Osteoblast (primary cell): ENCODE data around the gene ATAD3C. TPM values are rescaled to one million over a fixed set of nuclear protein-coding genes. Genes with fewer than 3 reads are reported as not detected.
A peak's percentile ranks its signal among the peaks of the same experiment; 100 is the strongest.
"Not testable (repeated sequence)": the region's sequence is repeated elsewhere in the genome, so short reads cannot be mapped to it uniquely, and the experiment has no call there.

ENCODE experiments used
- DNase-seq: peaks from one replicate; pipeline ENCODE4 v3.0.0; 2011; ENCODE audit warnings: low spot score, mixed read lengths; ENCODE audit not compliant: insufficient read length; ENCODE audit errors: missing footprints
- H2AFZ ChIP-seq: 2 replicates; pipeline ENCODE4 v1.6.0; 2011; ENCODE audit warnings: mild to moderate bottlenecking, low read length
- H3K27ac ChIP-seq: 2 replicates; pipeline ENCODE4 v1.5.1; 2011; ENCODE audit warnings: mild to moderate bottlenecking, low read depth, low read length, moderate library complexity
- H3K27me3 ChIP-seq: 2 replicates; pipeline ENCODE4 v1.6.0; 2012; ENCODE audit warnings: mild to moderate bottlenecking, control low read depth, inconsistent platforms, low read length, moderate library complexity; ENCODE audit not compliant: insufficient read depth
- H3K36me3 ChIP-seq: 2 replicates; pipeline ENCODE4 v1.5.1; 2011; ENCODE audit warnings: mild to moderate bottlenecking, low read length, control low read depth, moderate library complexity; ENCODE audit not compliant: insufficient read depth
- H3K4me1 ChIP-seq: 2 replicates; pipeline ENCODE4 v1.5.1; 2011; ENCODE audit warnings: mild to moderate bottlenecking, low read length, control low read depth, moderate library complexity; ENCODE audit not compliant: insufficient read depth
- H3K4me2 ChIP-seq: 2 replicates; pipeline ENCODE4 v1.6.0; 2011; ENCODE audit warnings: mild to moderate bottlenecking, low read length; ENCODE audit not compliant: insufficient read depth
- H3K4me3 ChIP-seq: fragments of 200-600 bp; sonication (generic); 3 replicates; pipeline ENCODE4 v1.5.1; 2012; ENCODE audit warnings: mild to moderate bottlenecking, low read length, inconsistent platforms; ENCODE audit not compliant: insufficient read depth
- H3K79me2 ChIP-seq: 2 replicates; pipeline ENCODE4 v1.6.0; 2012; ENCODE audit warnings: mild to moderate bottlenecking, low read length, control low read depth, inconsistent platforms; ENCODE audit not compliant: insufficient read depth
- H3K9me3 ChIP-seq: 2 replicates; pipeline ENCODE4 v1.5.1; 2011; ENCODE audit warnings: low read depth, low read length, control low read depth
- H4K20me1 ChIP-seq: 2 replicates; pipeline ENCODE4 v1.6.0; 2012; ENCODE audit warnings: mild to moderate bottlenecking, low read length, control low read depth; ENCODE audit not compliant: insufficient read depth
- total RNA-seq: library from RNA; depleted of rRNA; stranded (reverse); fragments of >200 nt; gene quantifications from 2 replicates; pipeline ENCODE4 v1.2.3, GENCODE V29; 2012
- TF ChIP-seq, protein P1 (sequence below): IDR thresholded peaks from 2 replicates; pipeline ENCODE4 v1.5.1; 2011; ENCODE audit warnings: mild to moderate bottlenecking, low read depth, low read length, moderate library complexity; ENCODE audit errors: extremely low read depth

ATAD3C gene
- total RNA-seq, 1 donor, result under 0.01 TPM

DNA sequence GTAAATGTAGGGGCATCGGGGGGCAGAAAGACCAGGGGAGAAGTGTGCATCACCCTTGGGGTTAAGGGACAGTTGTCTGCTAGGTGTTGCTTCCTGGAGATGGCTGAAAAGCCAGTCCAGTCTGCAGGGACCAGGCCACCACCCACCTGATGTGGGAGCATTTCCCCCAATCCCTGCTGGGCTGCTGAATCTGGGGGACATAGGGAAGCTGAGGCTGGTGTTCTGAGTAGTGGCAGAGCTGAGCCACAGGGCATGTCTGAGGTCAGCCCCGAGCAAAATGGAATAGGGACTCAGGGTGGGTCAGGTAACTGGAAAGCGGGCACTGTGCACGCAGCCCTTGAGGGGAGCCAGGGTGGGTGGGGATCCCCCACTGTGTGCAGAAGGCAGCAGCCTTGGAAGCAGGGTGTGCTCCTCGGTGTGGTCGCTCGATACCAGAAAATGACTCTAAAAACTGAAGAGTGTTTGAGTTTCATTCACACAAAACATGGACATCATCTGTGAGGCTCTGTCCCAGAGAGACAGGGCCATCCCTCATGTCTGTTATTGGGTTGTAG, 48.0 kb upstream of the ATAD3C start:
- Histone ChIP-seq H3K27ac (no peak overlapping the region), H3K4me3 (no peak overlapping the region), H4K20me1 (peaks cover 28% of the 10 kb centered on the region), H3K9me3 (no peaks in the 10 kb centered on the region), H3K4me1 (peaks cover 30% of the 10 kb centered on the region), H3K36me3 (peaks cover 61% of the 10 kb centered on the region), H3K4me2 (no peak overlapping the region), H2AFZ (no peak overlapping the region), H3K27me3 (no peaks in the 10 kb centered on the region), H3K79me2 (peaks cover 83% of the 10 kb centered on the region)
- peak; percentile 48 for DNase-seq
- TF ChIP-seq, protein P1, sequence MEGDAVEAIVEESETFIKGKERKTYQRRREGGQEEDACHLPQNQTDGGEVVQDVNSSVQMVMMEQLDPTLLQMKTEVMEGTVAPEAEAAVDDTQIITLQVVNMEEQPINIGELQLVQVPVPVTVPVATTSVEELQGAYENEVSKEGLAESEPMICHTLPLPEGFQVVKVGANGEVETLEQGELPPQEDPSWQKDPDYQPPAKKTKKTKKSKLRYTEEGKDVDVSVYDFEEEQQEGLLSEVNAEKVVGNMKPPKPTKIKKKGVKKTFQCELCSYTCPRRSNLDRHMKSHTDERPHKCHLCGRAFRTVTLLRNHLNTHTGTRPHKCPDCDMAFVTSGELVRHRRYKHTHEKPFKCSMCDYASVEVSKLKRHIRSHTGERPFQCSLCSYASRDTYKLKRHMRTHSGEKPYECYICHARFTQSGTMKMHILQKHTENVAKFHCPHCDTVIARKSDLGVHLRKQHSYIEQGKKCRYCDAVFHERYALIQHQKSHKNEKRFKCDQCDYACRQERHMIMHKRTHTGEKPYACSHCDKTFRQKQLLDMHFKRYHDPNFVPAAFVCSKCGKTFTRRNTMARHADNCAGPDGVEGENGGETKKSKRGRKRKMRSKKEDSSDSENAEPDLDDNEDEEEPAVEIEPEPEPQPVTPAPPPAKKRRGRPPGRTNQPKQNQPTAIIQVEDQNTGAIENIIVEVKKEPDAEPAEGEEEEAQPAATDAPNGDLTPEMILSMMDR, result no peak

DNA sequence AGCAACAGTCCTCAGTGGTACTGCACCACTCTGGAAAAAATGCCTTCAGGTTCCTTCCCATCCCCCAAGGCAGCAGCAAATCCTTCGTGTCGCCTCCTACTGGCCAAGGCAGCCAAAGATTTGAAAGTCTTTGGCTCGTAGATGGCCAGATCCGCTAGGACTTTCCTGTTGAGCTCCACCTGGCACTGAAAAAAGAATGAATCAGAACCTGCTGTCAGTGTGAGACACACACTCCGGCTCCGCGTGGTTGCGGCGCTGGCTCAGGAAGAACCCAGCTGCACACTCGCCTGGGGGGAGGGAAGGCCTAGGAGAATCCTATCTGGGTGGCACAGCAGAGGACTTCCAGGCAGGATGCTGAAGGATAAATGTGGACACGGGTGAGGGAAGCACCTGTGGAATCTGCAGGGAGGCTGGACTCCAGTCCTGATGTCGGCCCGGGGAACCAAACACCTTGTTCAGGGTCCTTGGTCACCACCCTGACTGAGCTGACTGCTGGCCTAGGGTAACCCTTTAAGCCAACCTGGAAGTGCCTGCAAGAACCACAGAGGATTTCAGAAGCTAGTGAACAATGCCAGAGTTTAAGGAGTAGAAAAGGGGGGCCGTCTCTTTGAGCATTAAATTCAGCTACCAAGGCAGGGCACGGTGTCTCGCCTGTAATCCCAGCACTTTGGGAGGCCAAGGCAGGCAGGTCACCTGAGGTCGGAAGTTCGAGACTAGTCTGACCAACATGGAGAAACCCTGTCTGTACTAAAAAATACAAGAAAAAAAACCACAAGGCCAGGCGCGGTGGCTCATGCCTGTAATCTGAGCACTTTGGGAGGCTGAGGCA, 47.2 kb upstream of the ATAD3C start:
- Histone ChIP-seq H3K27me3 (no peaks in the 10 kb centered on the region), H3K9me3 (no peaks in the 10 kb centered on the region), H3K4me2 (no peak overlapping the region), H3K27ac (peak overlapping the region; percentile 54), H3K4me3 (no peak overlapping the region), H3K79me2 (peaks cover 84% of the 10 kb centered on the region), H2AFZ (no peak overlapping the region), H3K36me3 (peaks cover 55% of the 10 kb centered on the region), H4K20me1 (peaks cover 29% of the 10 kb centered on the region), H3K4me1 (peaks cover 30% of the 10 kb centered on the region)
- TF ChIP-seq, protein P1, result peak; percentile 89
- DNase-seq, result peak; percentile 97

DNA sequence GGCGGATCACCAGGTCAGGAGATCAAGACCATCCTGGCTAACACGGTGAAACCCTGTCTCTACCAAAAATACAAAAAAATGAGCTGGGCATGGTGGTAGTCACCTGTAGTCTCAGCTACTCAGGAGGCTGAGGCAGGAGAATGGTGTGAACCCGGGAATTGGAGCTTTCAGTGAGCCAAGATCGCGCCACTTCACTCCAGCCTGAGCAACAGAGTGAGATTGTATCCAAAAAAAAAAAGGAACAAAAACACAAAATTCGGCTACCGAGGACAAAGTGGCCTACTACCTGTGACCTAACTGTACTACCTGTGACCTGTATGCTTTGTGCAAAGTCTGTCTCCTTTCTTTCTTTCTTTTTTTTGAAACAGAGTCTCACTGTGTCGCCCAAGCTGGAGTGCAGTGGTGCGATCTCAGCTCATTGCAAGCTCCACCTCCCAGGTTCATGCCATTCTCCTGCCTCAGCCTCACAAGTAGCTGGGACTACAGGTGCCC, 46.5 kb upstream of the ATAD3C start:
- not testable (repeated sequence) for H3K27ac ChIP-seq, H3K9me3 ChIP-seq, DNase-seq, H2AFZ ChIP-seq, H3K4me3 ChIP-seq, H3K27me3 ChIP-seq, H3K4me2 ChIP-seq
- H3K4me1 ChIP-seq, result peaks cover 26% of the 10 kb centered on the region
- H3K79me2 ChIP-seq, result peaks cover 84% of the 10 kb centered on the region
- peaks cover 36% of the 10 kb centered on the region for H4K20me1 ChIP-seq
- peaks cover 48% of the 10 kb centered on the region for H3K36me3 ChIP-seq

DNA sequence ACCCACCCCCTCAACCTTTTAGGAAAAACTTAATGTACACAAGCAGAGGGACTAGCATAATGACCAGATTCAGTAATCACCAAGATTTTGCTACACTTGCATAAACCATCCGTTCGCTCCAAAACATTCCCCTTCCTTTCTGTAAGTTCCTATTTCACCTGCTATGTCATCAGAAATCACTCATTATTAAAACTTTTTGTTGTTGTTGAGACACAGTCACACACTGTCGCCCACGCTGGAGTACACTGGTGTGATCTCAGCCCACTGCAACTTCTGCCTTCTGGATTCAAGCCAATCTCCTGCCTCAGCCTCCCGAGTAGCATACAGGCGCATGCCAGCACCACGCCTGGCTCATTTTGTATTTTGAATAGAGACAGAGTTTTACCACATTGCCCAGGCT, 45.8 kb upstream of the ATAD3C start:
- Histone ChIP-seq H3K4me3 (no peak overlapping the region), H3K4me2 (no peak overlapping the region), H3K36me3 (peaks cover 46% of the 10 kb centered on the region), H3K4me1 (peaks cover 31% of the 10 kb centered on the region), H3K27me3 (no peaks in the 10 kb centered on the region), H3K27ac (no peak overlapping the region), H3K9me3 (no peaks in the 10 kb centered on the region), H2AFZ (no peak overlapping the region), H4K20me1 (peaks cover 36% of the 10 kb centered on the region), H3K79me2 (peaks cover 84% of the 10 kb centered on the region)
- peak; percentile 49 for DNase-seq
- TF ChIP-seq, protein P1, result no peak
